MCF 10A (cell line): Measurements from ENCODE around the gene MOGAT3. TPM values are rescaled to one million over a fixed set of nuclear protein-coding genes. Genes with fewer than 3 reads are reported as not detected.

Experiments
- BruUV-seq: library from RNA; stranded (reverse); fragments of 400-500 nt; replicated peaks from 2 replicates; lab custom pipeline; 2021; lab: Mats Ljungman, UMichigan
- CTCF ChIA-PET: fragments of 300-600 bp; sonication (Branson Sonifier 250); formaldehyde crosslinking; extraction: SDS; loops from one replicate; lab custom pipeline; 2021; ENCODE audit warnings: antibody characterized with exemption, inconsistent platforms; lab: Yijun Ruan, JAX
- POLR2A ChIA-PET: fragments of 300-600, 350-650 bp; sonication (Branson Sonifier 250); formaldehyde crosslinking; extraction: SDS; loops from one replicate; lab custom pipeline; 2020; ENCODE audit warnings: antibody characterized with exemption, inconsistent platforms; lab: Yijun Ruan, JAX
- DNase-seq: peaks from one replicate; pipeline ENCODE4 v3.0.0-alpha.2; 2018; ENCODE audit not compliant: unreplicated experiment
- H3K27ac Mint-ChIP-seq: one replicate; pipeline ENCODE4 v1.8.0; 2022; ENCODE audit warnings: mild to moderate bottlenecking, low read depth, mixed read lengths; ENCODE audit not compliant: unreplicated experiment
- H3K27me3 Mint-ChIP-seq: one replicate; pipeline ENCODE4 v1.8.0; 2022; ENCODE audit warnings: mixed read lengths; ENCODE audit not compliant: insufficient read depth, unreplicated experiment
- H3K36me3 Mint-ChIP-seq: one replicate; pipeline ENCODE4 v1.8.0; 2022; ENCODE audit warnings: mild to moderate bottlenecking, moderate library complexity, mixed read lengths; ENCODE audit not compliant: insufficient read depth, unreplicated experiment
- H3K4me1 Mint-ChIP-seq: one replicate; pipeline ENCODE4 v1.8.0; 2022; ENCODE audit warnings: mixed read lengths; ENCODE audit not compliant: insufficient read depth, unreplicated experiment
- H3K4me3 Mint-ChIP-seq: one replicate; pipeline ENCODE4 v1.8.0; 2022; ENCODE audit warnings: mild to moderate bottlenecking, moderate library complexity, mixed read lengths; ENCODE audit not compliant: unreplicated experiment
- H3K9me3 Mint-ChIP-seq: one replicate; pipeline ENCODE4 v1.8.0; 2022; ENCODE audit warnings: mixed read lengths; ENCODE audit not compliant: unreplicated experiment
- intact Hi-C: fragments of 100-400 bp; cut with micrococcal nuclease; formaldehyde crosslinking; loops from 2 replicates; pipeline ENCODE4 v1.14.1; 2022
- total RNA-seq: library from RNA; stranded (reverse); gene quantifications from 2 replicates; pipeline ENCODE4 v1.2.3, GENCODE V29; 2022
- TF ChIP-seq, protein P1 (sequence below): fragments of 200-600 bp; IDR thresholded peaks from one replicate; pipeline ENCODE4 v1.8.0; 2022; ENCODE audit warnings: antibody characterized with exemption, mild to moderate bottlenecking; ENCODE audit not compliant: unreplicated experiment

Gene MOGAT3
- total RNA-seq, 1 experiment from 2014 or later = not detected

DNA sequence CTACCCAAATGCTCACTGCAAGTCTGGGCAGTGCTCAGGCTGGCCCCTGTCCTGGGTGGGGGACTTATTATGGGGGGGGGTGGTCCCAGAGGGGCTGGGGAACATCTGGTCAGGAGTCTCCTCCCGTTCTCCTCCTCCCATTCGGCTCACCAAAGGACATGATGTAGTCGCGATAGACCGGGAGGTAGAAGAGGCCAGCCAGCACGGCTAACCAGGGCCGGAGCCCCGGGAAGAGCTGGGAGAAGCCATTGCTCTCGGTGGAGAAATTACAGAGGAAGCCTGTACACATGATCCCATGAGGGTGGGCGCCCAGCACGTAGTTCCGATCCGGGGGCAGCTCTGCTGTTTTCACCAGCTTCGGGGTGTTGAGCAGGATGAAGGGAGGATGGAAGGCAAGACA lies 2.4 kb downstream of the MOGAT3 start:
- H3K36me3 Mint-ChIP-seq = no peaks in the 10 kb centered on the region
- no peak for DNase-seq
- no TSS peak for BruUV-seq
- no peak overlapping the region for H3K4me3 Mint-ChIP-seq
- no peaks in the 10 kb centered on the region for H3K9me3 Mint-ChIP-seq
- H3K27me3 Mint-ChIP-seq = peaks cover 12% of the 10 kb centered on the region
- TF ChIP-seq, protein P1, sequence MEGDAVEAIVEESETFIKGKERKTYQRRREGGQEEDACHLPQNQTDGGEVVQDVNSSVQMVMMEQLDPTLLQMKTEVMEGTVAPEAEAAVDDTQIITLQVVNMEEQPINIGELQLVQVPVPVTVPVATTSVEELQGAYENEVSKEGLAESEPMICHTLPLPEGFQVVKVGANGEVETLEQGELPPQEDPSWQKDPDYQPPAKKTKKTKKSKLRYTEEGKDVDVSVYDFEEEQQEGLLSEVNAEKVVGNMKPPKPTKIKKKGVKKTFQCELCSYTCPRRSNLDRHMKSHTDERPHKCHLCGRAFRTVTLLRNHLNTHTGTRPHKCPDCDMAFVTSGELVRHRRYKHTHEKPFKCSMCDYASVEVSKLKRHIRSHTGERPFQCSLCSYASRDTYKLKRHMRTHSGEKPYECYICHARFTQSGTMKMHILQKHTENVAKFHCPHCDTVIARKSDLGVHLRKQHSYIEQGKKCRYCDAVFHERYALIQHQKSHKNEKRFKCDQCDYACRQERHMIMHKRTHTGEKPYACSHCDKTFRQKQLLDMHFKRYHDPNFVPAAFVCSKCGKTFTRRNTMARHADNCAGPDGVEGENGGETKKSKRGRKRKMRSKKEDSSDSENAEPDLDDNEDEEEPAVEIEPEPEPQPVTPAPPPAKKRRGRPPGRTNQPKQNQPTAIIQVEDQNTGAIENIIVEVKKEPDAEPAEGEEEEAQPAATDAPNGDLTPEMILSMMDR = no peak
- ChIA-PET POLR2A (no interaction called here), CTCF (interaction anchor here (0.6 kb wide), 2 partner anchors 15 to 178 kb away, joined by 3 read pairs; no protein-coding TSS in a partner anchor)
- no peak overlapping the region for H3K27ac Mint-ChIP-seq
- H3K4me1 Mint-ChIP-seq = no peaks in the 10 kb centered on the region
- intact Hi-C loops = no loop called here

DNA sequence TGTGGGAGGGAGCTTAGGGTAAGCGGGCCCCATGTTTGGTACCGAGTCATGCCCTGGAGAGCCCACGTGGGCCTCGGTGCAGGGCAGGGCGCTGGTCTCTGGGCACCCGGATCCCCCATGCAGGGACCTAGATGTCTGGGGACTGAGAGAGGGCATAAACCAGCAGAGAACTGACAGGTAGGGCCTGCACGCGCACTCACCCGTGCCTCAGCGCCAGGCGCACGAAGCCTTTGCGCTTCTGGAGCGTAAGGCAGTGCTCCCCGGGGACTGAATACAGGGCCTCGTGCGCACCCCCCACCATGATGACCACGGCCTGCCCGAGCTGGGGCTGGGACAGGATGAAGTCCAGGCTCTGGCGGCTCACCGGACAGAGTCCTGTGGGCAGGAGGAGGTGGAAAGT lies 2.8 kb downstream of the MOGAT3 start:
- CTCF ChIA-PET = interaction anchor here (0.6 kb wide), 1 partner anchor 178 kb away, joined by 3 read pairs; no protein-coding TSS in a partner anchor

DNA sequence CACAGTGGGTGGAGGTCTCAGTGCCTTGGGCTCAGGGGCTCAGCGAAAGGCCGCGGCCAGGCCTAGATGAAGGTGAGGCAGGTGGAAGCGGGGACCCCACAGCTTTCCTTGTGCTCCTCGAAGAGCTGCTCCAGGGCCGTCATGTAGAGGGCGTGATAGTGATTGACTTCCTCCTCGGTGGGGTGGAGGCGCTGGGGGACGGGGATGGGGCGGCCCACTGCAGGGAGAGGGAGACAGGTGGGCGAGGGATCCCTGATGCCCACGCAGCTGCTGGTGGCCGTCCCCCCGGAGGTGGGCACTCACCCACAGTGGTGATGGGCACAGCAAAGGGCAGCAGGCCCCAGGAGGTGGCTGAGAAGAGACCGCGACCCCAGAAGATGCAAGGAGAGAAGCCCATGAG lies 5.0 kb downstream of the MOGAT3 start:
- peaks cover 8% of the 10 kb centered on the region for H3K27me3 Mint-ChIP-seq
- ChIA-PET POLR2A (interaction anchor here (1.3 kb wide), 1 partner anchor 22 kb away, joined by 5 read pairs; the partner anchor contains the start of genes PLOD3 and ZNHIT1), CTCF (interaction anchor here (0.6 to 8.3 kb wide), 4 partner anchors 32 to 312 kb away, joined by 3 to 203 read pairs (median 3); no protein-coding TSS in a partner anchor)
- no peaks in the 10 kb centered on the region for H3K4me1 Mint-ChIP-seq
- no peak overlapping the region for H3K4me3 Mint-ChIP-seq
- no peak for DNase-seq
- intact Hi-C loops = no loop called here
- H3K36me3 Mint-ChIP-seq = no peaks in the 10 kb centered on the region
- H3K27ac Mint-ChIP-seq = no peak overlapping the region
- H3K9me3 Mint-ChIP-seq = no peaks in the 10 kb centered on the region
- TF ChIP-seq, protein P1 = no peak
- no TSS peak for BruUV-seq

More for the DNA sequence above, 2.8 kb downstream of the MOGAT3 start:
- peaks cover 12% of the 10 kb centered on the region for H3K27me3 Mint-ChIP-seq
- H3K36me3 Mint-ChIP-seq = no peaks in the 10 kb centered on the region
- no peaks in the 10 kb centered on the region for H3K9me3 Mint-ChIP-seq
- TF ChIP-seq, protein P1 = no peak
- intact Hi-C loops = no loop called here
- BruUV-seq = no TSS peak
- no peak for DNase-seq
- no peak overlapping the region for H3K4me3 Mint-ChIP-seq
- H3K4me1 Mint-ChIP-seq = no peaks in the 10 kb centered on the region
- no peak overlapping the region for H3K27ac Mint-ChIP-seq
- POLR2A ChIA-PET = no interaction called here

DNA sequence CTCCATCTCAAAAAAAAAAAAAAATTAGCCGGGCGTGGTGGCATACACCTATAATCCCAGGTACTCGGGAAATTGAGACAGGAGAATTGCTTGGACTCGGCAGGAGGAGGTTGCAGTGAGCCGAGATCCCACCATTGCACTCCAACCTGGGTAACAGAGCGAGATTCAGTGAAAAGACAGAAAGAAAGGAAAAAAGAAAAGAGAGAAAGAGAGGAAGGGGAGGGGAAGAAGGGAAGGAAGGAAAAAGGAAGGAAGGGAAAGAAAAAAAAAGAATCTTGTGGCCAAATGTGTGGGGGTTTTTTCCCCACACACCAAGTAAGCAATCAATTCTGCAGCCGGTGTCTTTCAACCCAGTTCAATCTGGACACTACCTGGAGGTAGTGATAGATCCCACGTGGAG lies 11.7 kb downstream of the MOGAT3 start:
- DNase-seq = no peak
- ChIA-PET POLR2A (no interaction called here), CTCF (interaction anchor here (3.8 to 8.3 kb wide), 2 partner anchors 45 kb away, joined by 32 to 203 read pairs; no protein-coding TSS in a partner anchor)
- H3K4me1 Mint-ChIP-seq = peaks cover 6% of the 10 kb centered on the region
- no TSS peak for BruUV-seq
- no peaks in the 10 kb centered on the region for H3K27me3 Mint-ChIP-seq
- no peaks in the 10 kb centered on the region for H3K36me3 Mint-ChIP-seq
- H3K4me3 Mint-ChIP-seq = no peak overlapping the region
- no peak overlapping the region for H3K27ac Mint-ChIP-seq
- intact Hi-C loops = no loop called here
- TF ChIP-seq, protein P1 = no peak
- no peaks in the 10 kb centered on the region for H3K9me3 Mint-ChIP-seq
